Measurements from ENCODE around the gene MTMR1. TPM values are rescaled to one million over a fixed set of nuclear protein-coding genes. Genes with fewer than 3 reads are reported as not detected.

MTMR1 gene
- total RNA-seq, 1 donor from 2014 or later = 152 TPM

GRCh38 chrX:150779385-150779784 is 86.2 kb downstream of the MTMR1 start:
- no peak for TF ChIP-seq CTCF (IDR thresholded peaks at IDR 0.05)
- Histone ChIP-seq H3K36me3 (peaks cover 0 to 3% of the 10 kb centered on the region in 2 donors), H3K27me3 (no peaks in the 10 kb centered on the region), H3K4me1 (no peaks in the 10 kb centered on the region), H3K27ac (no peak overlapping the region), H3K4me3 (no peak overlapping the region), H3K9me3 (no peaks in the 10 kb centered on the region)
- intact Hi-C loops (cut with DNase I) = no loop called here
- DNase-seq (ENCODE audit: low spot score in 2 of 2) = no peak

- no peaks in the 10 kb centered on the region for H3K4me1 ChIP-seq
- H3K36me3 ChIP-seq = peaks cover 0 to 2% of the 10 kb centered on the region in 2 donors
- no peak overlapping the region for H3K27ac ChIP-seq
- H3K27me3 ChIP-seq = no peaks in the 10 kb centered on the region
- intact Hi-C loops (cut with DNase I) = no loop called here
- H3K4me3 ChIP-seq = no peak overlapping the region
- H3K9me3 ChIP-seq = no peaks in the 10 kb centered on the region
- TF ChIP-seq CTCF (IDR thresholded peaks at IDR 0.05) = no peak
- no peak for DNase-seq (ENCODE audit: low spot score in 2 of 2)
These were observed 88.5 kb downstream of the MTMR1 start for GRCh38 chrX:150781677-150782076.

GRCh38 chrX:150790021-150790420 is 96.8 kb downstream of the MTMR1 start:
- H3K4me3 ChIP-seq = no peak overlapping the region
- H3K27ac ChIP-seq = no peak overlapping the region
- no peaks in the 10 kb centered on the region for H3K9me3 ChIP-seq
- intact Hi-C loops (cut with DNase I) = no loop called here
- H3K4me1 ChIP-seq = no peaks in the 10 kb centered on the region
- TF ChIP-seq CTCF (IDR thresholded peaks at IDR 0.05) = no peak
- no peak for DNase-seq (ENCODE audit: low spot score in 2 of 2)
- H3K36me3 ChIP-seq = peaks cover 0 to 3% of the 10 kb centered on the region in 2 donors
- H3K27me3 ChIP-seq = no peaks in the 10 kb centered on the region

GRCh38 chrX:150792949-150793527 is 99.8 kb downstream of the MTMR1 start:
- no peak overlapping the region for H3K27ac ChIP-seq
- peaks cover 0 to 3% of the 10 kb centered on the region in 2 donors for H3K36me3 ChIP-seq
- H3K4me1 ChIP-seq = no peaks in the 10 kb centered on the region
- H3K4me3 ChIP-seq = no peak overlapping the region
- no peaks in the 10 kb centered on the region for H3K9me3 ChIP-seq
- no peaks in the 10 kb centered on the region for H3K27me3 ChIP-seq
- DNase-seq (ENCODE audit: low spot score in 2 of 2) = no peak
- no peak for TF ChIP-seq CTCF (IDR thresholded peaks at IDR 0.05)
- intact Hi-C loops (cut with DNase I) = no loop called here

- intact Hi-C loops (cut with DNase I) = no loop called here
- Histone ChIP-seq H3K27me3 (no peaks in the 10 kb centered on the region), H3K27ac (no peak overlapping the region), H3K4me1 (no peaks in the 10 kb centered on the region), H3K9me3 (no peaks in the 10 kb centered on the region), H3K4me3 (no peak overlapping the region), H3K36me3 (no peaks in the 10 kb centered on the region)
- no peak for TF ChIP-seq CTCF (IDR thresholded peaks at IDR 0.05)
- no peak for DNase-seq (ENCODE audit: low spot score in 2 of 2)
These were observed 112.5 kb downstream of the MTMR1 start for GRCh38 chrX:150805736-150806135.

- no peak for DNase-seq (ENCODE audit: low spot score in 2 of 2)
- Histone ChIP-seq H3K4me3 (no peak overlapping the region), H3K9me3 (no peaks in the 10 kb centered on the region), H3K4me1 (no peaks in the 10 kb centered on the region), H3K27ac (no peak overlapping the region), H3K36me3 (no peaks in the 10 kb centered on the region), H3K27me3 (no peaks in the 10 kb centered on the region)
- TF ChIP-seq CTCF (IDR thresholded peaks at IDR 0.05) = no peak
- intact Hi-C loops (cut with DNase I) = no loop called here
These were observed 113.6 kb downstream of the MTMR1 start for GRCh38 chrX:150806827-150807226.
